Natural killer cell (primary cell): ENCODE measurements around the gene CMSS1. TPM values are rescaled to one million over a fixed set of nuclear protein-coding genes. Genes with fewer than 3 reads are reported as not detected.

ENCODE experiments used
- ATAC-seq, 3 donors: fragments of 150-1000 bp in 2 of 3; fragments of 200-7000 bp in 1 of 3; cut with Tn5 transposase; 1 replicate in 1 of 3; 2 replicates in 2 of 3; pipeline ENCODE4 v1.10.0; 2021; ENCODE audit warnings: mild to moderate bottlenecking in 2 of 3, moderate library complexity in 2 of 3
- DNase-seq, 2 donors: peaks; one replicate each; pipeline versions ENCODE4 v3.0.0 to v3.0.0-alpha.2; 2013 to 2021; ENCODE audit warnings: mixed read lengths in 1 of 2
- H3K27ac ChIP-seq: one replicate; pipeline ENCODE4 v1.5.1; 2013; ENCODE audit warnings: mild to moderate bottlenecking, low read length
- H3K27me3 ChIP-seq: one replicate; pipeline ENCODE4 v1.6.1; 2013; ENCODE audit warnings: low read length; ENCODE audit not compliant: control insufficient read depth, insufficient read depth
- H3K36me3 ChIP-seq: one replicate; pipeline ENCODE4 v1.6.1; 2013; ENCODE audit warnings: low read length; ENCODE audit not compliant: control insufficient read depth, insufficient read depth
- H3K4me1 ChIP-seq: one replicate; pipeline ENCODE4 v1.6.1; 2013; ENCODE audit warnings: low read length; ENCODE audit not compliant: control insufficient read depth, insufficient read depth
- H3K4me3 ChIP-seq: one replicate; pipeline ENCODE4 v1.5.1; 2013; ENCODE audit warnings: low read length
- H3K9me3 ChIP-seq: one replicate; pipeline ENCODE4 v1.6.1; 2013; ENCODE audit warnings: low read length; ENCODE audit not compliant: control insufficient read depth, insufficient read depth
- H3K27ac Mint-ChIP-seq, 2 donors: one replicate each; pipeline ENCODE4 v1.8.0; 2022; ENCODE audit warnings: mild to moderate bottlenecking in 2 of 2, mixed read lengths in 2 of 2, moderate library complexity in 1 of 2
- H3K27me3 Mint-ChIP-seq, 2 donors: one replicate each; pipeline ENCODE4 v1.8.0; 2022; ENCODE audit warnings: low read depth in 2 of 2, mixed read lengths in 2 of 2
- H3K36me3 Mint-ChIP-seq: one replicate; pipeline ENCODE4 v1.8.0; 2022; ENCODE audit warnings: mixed read lengths
- H3K4me1 Mint-ChIP-seq, 2 donors: one replicate each; pipeline ENCODE4 v1.8.0; 2022; ENCODE audit warnings: mixed read lengths in 2 of 2
- H3K4me3 Mint-ChIP-seq: one replicate; pipeline ENCODE4 v1.8.0; 2022; ENCODE audit warnings: mild to moderate bottlenecking, moderate library complexity, mixed read lengths
- H3K9me3 Mint-ChIP-seq, 2 donors: one replicate each; pipeline ENCODE4 v1.8.0; 2022; ENCODE audit warnings: mixed read lengths in 2 of 2
- CTCF ChIP-seq: fragments of 200-600 bp; IDR thresholded peaks from one replicate; pipeline ENCODE4 v1.8.0; 2022; ENCODE audit warnings: antibody characterized with exemption
- WGBS: methylation state at CpG from one replicate; pipeline ENCODE4 v1.1.7; 2013; ENCODE audit warnings: missing lambda C conversion rate; ENCODE audit not compliant: insufficient coverage; 5-methylcytosine and 5-hydroxymethylcytosine counted together
- intact Hi-C: fragments of 100-400 bp; cut with micrococcal nuclease; formaldehyde crosslinking; loops from one replicate; pipeline ENCODE4 v1.14.2; 2022
- total RNA-seq, 4 donors: library from RNA; stranded (reverse); fragments of 120-200 nt in 1 of 4; gene quantifications; one replicate each; pipeline versions ENCODE4 v1.2.3 to v1.2.4, GENCODE V29; 2013 to 2022

CMSS1 gene
- total RNA-seq, 3 donors from 2014 or later (not counting 1 experiment from before 2014, with no cell fraction given), result 7.8 to 12.7 (median 9.2) TPM

- H3K27ac ChIP-seq, result no peak overlapping the region
- no peaks in the 10 kb centered on the region for H3K36me3 ChIP-seq
- peaks cover 15 to 16% of the 10 kb centered on the region in 2 donors for H3K4me1 Mint-ChIP-seq
- H3K27me3 ChIP-seq, result no peaks in the 10 kb centered on the region
- no peaks in the 10 kb centered on the region for H3K4me1 ChIP-seq
- no peaks in the 10 kb centered on the region for H3K36me3 Mint-ChIP-seq
- H3K9me3 Mint-ChIP-seq, result no peaks in the 10 kb centered on the region
- H3K9me3 ChIP-seq, result no peaks in the 10 kb centered on the region
- intact Hi-C loops, result no loop called here
- no peak for DNase-seq
- TF ChIP-seq CTCF, result no peak
- no peak overlapping the region for H3K4me3 Mint-ChIP-seq
- no peak overlapping the region for H3K27ac Mint-ChIP-seq
- no peak overlapping the region for H3K4me3 ChIP-seq
- no peaks in the 10 kb centered on the region for H3K27me3 Mint-ChIP-seq
- WGBS, result 100% methylated on average over 2 of the region's 2 CpGs
- no peak for ATAC-seq
Observed at GRCh38 chr3:99862208-99862607, 44.5 kb downstream of the CMSS1 start.

- intact Hi-C loops, result no loop called here
- Histone ChIP-seq H3K4me1 (no peaks in the 10 kb centered on the region), H3K36me3 (no peaks in the 10 kb centered on the region), H3K4me3 (no peak overlapping the region), H3K27me3 (no peaks in the 10 kb centered on the region), H3K27ac (no peak overlapping the region), H3K9me3 (no peaks in the 10 kb centered on the region)
- no peaks in the 10 kb centered on the region for H3K36me3 Mint-ChIP-seq
- DNase-seq, result no peak
- WGBS, result 82% methylated on average over 6 of the region's 6 CpGs
- H3K4me3 Mint-ChIP-seq, result no peak overlapping the region
- ATAC-seq, result no peak
- no peaks in the 10 kb centered on the region for H3K27me3 Mint-ChIP-seq
- no peak for TF ChIP-seq CTCF
- no peaks in the 10 kb centered on the region for H3K9me3 Mint-ChIP-seq
- H3K4me1 Mint-ChIP-seq, result peaks cover 15 to 16% of the 10 kb centered on the region in 2 donors
- no peak overlapping the region for H3K27ac Mint-ChIP-seq
Observed at GRCh38 chr3:99863002-99863401, 45.3 kb downstream of the CMSS1 start.

GRCh38 chr3:99863588-99863987 lies 45.9 kb downstream of the CMSS1 start:
- ATAC-seq, result no peak
- 60% methylated on average over 1 of the region's 2 CpGs for WGBS

More at GRCh38 chr3:99863588-99863987, 45.9 kb downstream of the CMSS1 start:
- H3K4me3 Mint-ChIP-seq, result no peak overlapping the region
- no peaks in the 10 kb centered on the region for H3K36me3 ChIP-seq
- no peaks in the 10 kb centered on the region for H3K9me3 Mint-ChIP-seq
- H3K4me1 ChIP-seq, result no peaks in the 10 kb centered on the region
- H3K9me3 ChIP-seq, result no peaks in the 10 kb centered on the region
- no peak overlapping the region for H3K27ac Mint-ChIP-seq
- H3K4me1 Mint-ChIP-seq, result peaks cover 15 to 16% of the 10 kb centered on the region in 2 donors
- no peaks in the 10 kb centered on the region for H3K27me3 ChIP-seq
- no peaks in the 10 kb centered on the region for H3K27me3 Mint-ChIP-seq
- intact Hi-C loops, result no loop called here
- no peak for TF ChIP-seq CTCF
- H3K4me3 ChIP-seq, result no peak overlapping the region
- no peak for DNase-seq
- H3K27ac ChIP-seq, result no peak overlapping the region
- H3K36me3 Mint-ChIP-seq, result no peaks in the 10 kb centered on the region
